Endometrial microvascular endothelial cells (primary cell): Measurements from ENCODE around the gene CLSTN1. TPM values are rescaled to one million over a fixed set of nuclear protein-coding genes. Genes with fewer than 3 reads are reported as not detected.

Source experiments
- in situ Hi-C: cut with HindIII; loops from 2 replicates; pipeline ENCODE4 v1.10.0; 2017; ENCODE audit warnings: low sequenced_read_pairs, low pct_unique_long_range_greater_than_20kb; ENCODE audit errors: inconsistent ontology term
- total RNA-seq: library from RNA; depleted of rRNA; stranded (reverse); fragments of >200 nt; gene quantifications from one replicate; pipeline ENCODE4 v1.2.3, GENCODE V29; 2015; ENCODE audit errors: inconsistent ontology term

The CLSTN1 gene
- total RNA-seq, 1 donor from 2014 or later = 98.4 TPM

- in situ Hi-C loops = no loop called here
These were observed 12.2 kb upstream of the CLSTN1 start for GRCh38 chr1:9835758-9836631.

- in situ Hi-C loops = no loop called here
These were observed 11.6 kb upstream of the CLSTN1 start for GRCh38 chr1:9835404-9835757.

GRCh38 chr1:9833632-9834031 lies 9.9 kb upstream of the CLSTN1 start:
- in situ Hi-C loops = no loop called here

- in situ Hi-C loops = no loop called here
These were observed 3.9 kb upstream of the CLSTN1 start for GRCh38 chr1:9827558-9828185.

GRCh38 chr1:9826616-9827015 lies 2.9 kb upstream of the CLSTN1 start:
- in situ Hi-C loops = no loop called here

- in situ Hi-C loops = no loop called here
These were observed 2.3 kb upstream of the CLSTN1 start for GRCh38 chr1:9826087-9826486.

- in situ Hi-C loops = no loop called here
These were observed 1.6 kb upstream of the CLSTN1 start for GRCh38 chr1:9825093-9826074.

GRCh38 chr1:9824702-9825089 lies 931 bp upstream of the CLSTN1 start:
- in situ Hi-C loops = no loop called here

GRCh38 chr1:9823693-9823942 lies 147 bp downstream of the CLSTN1 start:
- in situ Hi-C loops = no loop called here

GRCh38 chr1:9822897-9823692 lies 670 bp downstream of the CLSTN1 start:
- in situ Hi-C loops = no loop called here

- in situ Hi-C loops = no loop called here
These were observed 1.3 kb downstream of the CLSTN1 start for GRCh38 chr1:9822490-9822889.

- in situ Hi-C loops = no loop called here
These were observed 2.1 kb downstream of the CLSTN1 start for GRCh38 chr1:9821710-9822109.

GRCh38 chr1:9820521-9820920 lies 3.2 kb downstream of the CLSTN1 start:
- in situ Hi-C loops = no loop called here

- in situ Hi-C loops = no loop called here
These were observed 6.0 kb downstream of the CLSTN1 start for GRCh38 chr1:9817734-9818133.

- in situ Hi-C loops = no loop called here
These were observed 7.6 kb downstream of the CLSTN1 start for GRCh38 chr1:9816199-9816598.

- in situ Hi-C loops = no loop called here
These were observed 8.6 kb downstream of the CLSTN1 start for GRCh38 chr1:9815150-9815549.

GRCh38 chr1:9814619-9815018 lies 9.1 kb downstream of the CLSTN1 start:
- in situ Hi-C loops = no loop called here

- in situ Hi-C loops = no loop called here
These were observed 12.4 kb downstream of the CLSTN1 start for GRCh38 chr1:9811239-9811966.
